NCI-H524 treated with DMSO at 0.1 percent for 48 hours (cell line): ENCODE data around the gene TOMM7.
A peak's percentile ranks its signal among the peaks of the same experiment; 100 is the strongest.

Source experiments
- DNase-seq: peaks from one replicate; lab custom pipeline; 2025; lab: John Stamatoyannopoulos, UW

Gene TOMM7

DNA sequence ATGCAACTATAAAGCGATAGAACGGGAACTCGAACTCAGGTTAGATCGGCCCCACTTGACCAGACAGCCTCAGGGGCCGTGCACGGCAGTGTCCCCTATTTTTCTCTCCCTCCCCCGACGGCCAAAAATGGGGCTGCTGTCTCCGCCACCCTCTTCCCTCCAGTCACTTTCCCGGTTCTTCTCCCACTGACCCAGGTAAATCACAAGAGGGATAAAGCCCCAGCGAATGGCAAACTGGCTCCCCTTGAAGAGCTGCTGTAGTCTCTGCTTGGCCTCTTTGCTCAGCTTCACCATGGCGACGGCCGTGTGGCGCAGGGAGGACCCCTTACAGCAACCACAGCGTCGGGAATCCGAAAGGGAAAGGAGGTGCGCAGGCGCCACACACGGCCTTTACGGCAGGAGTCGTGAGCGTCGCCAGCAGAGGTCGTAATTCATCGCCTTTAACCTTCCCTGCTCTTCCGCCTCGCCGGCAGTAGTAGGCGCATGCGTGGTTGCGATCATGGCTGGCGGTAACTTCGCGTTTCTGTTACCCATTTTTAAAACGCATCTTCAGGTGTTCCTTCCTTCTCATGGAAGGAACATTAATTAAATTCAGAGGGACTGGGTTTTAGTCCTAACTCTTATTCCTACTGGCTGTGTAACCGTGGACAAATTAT, at the start of gene TOMM7:
TOMM7 (minus strand) TSS at position 364 of the 656 bp plus-strand sequence; CDS start at position 294, 70 bp downstream.
- peak; percentile 87 for DNase-seq

DNA sequence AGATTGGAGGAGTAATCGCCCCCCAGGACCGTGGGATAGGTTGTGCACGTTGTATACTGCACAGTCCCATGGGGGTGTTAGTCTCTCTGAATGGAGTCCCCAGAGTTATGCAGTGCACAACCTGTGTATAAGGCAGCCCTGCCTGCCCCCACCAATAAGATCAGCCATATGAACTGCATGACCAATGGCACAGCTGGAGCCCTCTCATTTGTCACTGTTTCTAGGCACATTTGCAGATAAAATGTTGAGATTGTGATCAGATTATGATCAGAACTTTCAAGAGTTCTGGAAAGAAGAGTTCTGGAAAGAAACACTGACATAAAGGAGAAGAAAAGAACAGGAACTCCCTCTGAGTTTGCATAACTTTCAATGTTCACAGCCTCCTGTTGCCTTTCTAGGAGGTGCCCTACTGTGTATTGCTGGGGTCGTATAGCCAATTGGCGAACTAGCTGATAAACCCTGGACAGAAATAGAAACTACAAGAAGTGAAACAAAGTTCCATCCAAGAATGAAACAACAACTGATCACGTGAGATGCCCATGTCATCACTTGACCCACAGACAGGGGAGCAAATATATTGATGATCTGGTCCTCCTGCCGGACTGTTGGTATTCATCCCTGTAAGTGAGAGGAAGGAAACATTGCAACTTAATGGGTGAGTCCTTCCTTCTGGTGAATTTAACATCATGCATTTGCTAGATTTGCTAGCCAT, 49.6 kb upstream of the TOMM7 start:
- no peak for DNase-seq

DNA sequence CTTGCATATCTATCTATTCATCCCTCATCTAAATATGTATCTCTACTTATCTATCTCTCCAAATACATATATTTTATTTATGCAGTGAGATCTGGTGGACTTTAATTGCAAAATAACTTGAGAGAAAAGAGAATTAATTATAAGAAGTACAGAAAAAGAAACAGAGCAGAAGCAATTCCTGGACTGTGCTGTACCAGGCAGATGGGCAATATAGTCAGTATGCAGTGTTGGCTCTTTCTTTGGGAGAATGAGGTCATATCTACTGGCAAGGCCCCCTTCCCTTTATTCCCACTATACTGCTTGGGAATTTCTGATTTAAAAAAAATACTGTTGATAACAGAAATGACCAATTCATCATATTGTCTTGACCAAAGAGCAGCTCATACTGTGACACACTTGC, 49.0 kb upstream of the TOMM7 start:
- DNase-seq: no peak

DNA sequence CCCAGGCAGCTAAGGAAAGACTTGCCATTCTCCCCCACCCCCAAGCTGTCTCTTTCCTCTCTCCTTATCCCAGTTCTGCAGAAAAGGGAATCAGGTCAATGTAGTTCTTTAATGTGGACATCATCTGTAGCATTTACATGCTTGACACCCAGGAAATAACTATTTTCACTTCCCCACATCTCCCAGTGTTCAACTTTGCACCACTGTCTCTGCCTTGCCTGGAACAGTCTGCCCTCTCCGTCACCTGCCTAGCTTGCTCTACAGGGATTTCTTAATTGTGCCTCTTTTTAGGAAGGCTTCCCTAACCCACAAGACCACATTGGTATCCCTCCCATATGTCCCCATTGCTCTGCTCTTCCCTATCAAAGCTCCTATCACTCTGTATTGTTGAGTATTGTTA, 45.9 kb upstream of the TOMM7 start:
- no peak for DNase-seq

DNA sequence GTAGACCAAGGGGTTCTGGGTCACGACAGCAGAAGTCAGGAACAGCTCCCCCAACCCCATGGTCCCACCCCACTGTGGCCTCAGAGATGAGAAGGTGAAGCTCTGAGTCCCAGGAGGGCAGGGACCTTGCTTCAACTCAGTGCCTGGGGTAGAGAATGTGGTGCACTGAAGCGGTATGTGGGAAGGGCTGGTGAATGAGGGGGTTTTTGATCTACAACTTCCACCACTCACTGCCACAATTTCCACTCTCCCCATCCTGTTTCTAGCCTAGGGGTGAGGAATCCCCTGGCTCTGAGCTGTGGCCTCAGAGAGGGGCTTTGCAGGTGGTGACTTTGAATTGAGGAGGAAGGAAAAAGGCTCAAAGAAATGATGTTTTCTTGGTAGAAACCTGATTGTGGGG, 44.9 kb upstream of the TOMM7 start:
- DNase-seq: no peak

DNA sequence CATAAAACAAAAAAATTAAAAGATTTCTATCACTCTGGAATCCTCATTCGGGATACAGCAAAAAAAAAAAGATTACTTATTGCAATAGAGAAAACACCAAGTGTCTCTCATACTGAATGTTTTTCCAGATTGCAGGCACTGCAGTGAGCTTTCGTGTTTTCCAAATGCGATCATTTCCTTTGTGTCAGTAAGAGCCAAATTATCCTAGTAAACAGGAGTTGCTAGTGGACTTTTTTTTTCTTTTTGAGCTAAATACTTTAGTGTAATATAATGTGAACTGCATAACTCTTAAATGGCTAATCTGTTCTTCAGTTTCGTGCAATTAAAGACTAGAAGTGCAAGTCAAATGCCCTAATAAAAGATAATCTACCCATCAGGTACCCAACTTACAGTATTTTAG, 44.4 kb upstream of the TOMM7 start:
- no peak for DNase-seq

DNA sequence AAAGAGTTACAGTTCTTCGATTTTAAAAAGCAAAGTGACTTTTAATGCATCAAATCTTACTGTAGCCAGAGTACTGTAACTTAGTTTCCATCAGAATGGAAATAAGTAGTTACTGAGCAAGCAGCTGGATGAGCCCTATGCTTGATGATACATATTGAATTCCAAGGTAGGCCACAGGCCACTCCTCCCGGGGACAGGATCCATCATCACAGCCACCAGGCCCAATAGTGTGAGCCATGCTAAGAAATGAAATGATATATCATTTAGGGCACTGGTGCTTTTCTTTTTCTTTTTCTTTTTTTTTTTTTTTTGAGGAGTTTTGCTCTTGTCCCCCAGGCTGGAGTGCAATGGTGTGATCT, 42.9 kb upstream of the TOMM7 start:
- DNase-seq: no peak

DNA sequence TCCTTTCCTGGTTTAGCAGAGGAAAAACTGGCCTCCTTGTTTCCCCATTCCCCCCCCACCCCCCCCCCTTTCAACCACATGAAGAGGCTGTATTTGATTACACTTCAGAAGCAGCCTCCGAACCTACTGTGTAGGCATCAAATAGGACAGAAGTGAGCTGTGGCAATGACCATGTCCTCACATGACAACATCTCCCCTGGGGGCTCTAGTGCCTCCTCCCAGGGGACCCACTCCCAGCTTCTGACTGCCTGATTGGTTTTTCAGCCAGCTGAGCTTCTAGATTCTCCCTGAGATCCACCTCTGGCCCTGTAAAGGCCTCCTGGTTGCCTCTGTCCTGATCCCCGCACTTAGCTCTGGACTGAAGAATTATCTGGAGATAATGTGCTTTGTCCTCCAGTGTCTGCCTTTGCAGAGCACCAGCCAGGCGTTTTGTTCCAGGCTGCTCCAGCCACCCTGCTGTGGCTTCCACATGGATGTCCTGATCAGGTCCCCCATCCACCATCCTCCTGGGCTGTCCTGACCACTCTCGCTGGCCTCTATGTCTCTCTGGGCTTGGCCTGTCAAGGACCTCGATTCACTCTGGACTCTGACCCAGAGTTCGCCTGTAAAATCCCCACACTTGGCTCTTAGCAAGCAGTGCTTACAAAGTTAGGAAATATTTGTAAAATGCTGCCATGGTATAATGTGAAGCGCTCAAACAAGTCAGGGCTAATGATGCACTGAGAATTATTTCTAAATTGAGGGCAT, 42.4 kb upstream of the TOMM7 start:
- DNase-seq: no peak

DNA sequence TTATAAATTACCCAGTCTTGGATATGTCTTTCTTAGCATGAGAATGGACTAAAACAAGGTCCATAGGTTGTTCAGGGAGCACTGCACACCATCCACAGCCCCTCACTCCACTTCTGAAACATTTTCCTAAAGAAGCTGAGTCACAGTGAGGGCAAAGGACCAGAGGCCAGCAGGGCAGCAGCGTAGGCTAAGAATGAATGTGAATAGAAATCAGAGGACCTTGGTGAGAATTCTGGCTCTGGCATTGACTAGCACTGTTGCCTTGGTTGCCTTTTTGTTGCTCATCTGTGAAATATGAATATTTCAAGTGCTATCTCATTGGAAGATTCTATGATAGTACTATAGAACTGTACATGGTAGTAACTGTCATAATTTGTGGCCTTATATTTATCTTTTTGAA, 41.7 kb upstream of the TOMM7 start:
- DNase-seq: no peak

DNA sequence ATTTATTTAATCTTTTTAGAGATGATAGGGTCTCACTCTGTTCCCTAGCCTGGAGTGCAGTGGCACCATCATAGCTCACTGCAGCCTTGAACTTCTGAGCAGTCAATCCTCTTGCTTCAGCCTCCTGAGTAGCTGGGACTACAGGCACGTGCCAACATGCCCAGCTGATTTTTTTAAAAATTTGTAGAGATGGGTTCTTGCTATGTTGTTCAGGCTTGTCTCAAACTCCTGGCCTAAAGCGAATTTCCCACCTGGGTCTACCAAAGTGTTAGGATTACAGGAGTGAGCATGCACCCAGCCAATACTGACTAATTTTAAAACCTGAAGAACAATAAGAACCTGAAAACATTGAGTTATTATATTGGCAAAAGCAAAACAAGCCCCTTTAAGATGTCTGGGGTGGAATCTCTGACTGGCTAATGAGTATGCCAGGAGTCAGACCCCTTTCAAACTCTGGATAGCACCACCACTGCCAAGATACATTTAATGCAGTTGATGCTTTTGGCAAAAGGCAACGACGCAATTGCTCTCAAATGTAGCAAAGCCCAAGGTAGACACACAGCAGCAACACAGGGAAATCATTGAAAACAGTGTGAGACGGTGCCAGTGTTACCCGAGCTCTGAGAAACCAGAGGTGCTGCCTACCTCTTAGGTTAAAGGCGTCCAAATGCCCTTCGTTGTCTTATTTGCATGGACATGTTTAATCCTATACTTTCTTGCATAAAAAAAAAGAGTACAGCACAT, 40.7 kb upstream of the TOMM7 start:
- no peak for DNase-seq

DNA sequence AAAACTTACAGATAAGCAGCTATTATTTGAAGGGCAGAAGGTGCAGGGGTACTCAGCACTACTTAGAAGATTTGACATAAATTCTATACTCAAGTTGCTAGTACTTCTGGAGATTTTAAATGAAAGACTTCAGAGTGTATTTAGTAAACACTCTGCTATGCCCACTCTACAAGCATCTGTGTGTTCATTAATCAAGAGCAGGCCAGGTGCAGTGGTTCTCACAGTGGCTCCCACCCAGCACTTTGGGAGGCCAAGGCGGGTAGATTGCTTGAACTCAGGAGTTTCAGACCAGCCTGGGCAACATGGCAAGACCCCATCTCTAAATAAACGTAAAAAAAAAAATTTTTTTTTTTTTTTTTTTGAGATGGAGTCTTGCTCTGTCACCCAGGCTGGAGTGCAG, 38.9 kb upstream of the TOMM7 start:
- peak; percentile 86 for DNase-seq

DNA sequence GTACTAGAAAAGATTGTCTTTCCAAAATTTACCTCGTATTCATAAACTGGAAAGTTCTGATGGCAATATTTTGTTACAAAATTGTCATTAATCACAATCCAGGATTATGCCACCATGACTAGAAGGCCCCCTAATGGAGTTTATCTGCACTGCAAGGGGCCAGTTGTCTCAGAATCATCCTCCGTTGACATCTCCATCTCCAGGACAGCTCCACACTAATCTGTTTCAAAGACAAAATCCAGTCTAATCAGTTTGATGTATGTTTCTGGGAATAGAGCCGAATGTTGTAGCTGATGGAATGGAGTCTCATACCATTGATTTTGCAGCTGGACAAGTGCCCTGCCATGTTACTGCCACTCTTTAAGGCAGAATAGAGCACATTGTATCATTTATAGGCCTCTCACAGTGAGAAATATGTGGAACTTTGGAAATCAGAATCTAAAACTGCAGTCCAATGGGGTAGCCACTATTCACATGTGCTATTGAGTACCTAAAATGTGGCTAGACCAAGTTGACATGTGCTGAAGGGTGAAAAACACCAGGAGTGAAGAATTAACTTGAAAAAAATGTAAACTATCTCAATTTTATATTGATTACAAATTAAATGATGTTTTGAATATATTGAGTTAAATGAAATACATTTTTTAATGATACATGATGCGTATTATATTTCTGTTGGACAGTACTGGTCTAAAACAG, 38.3 kb upstream of the TOMM7 start:
- DNase-seq: no peak

DNA sequence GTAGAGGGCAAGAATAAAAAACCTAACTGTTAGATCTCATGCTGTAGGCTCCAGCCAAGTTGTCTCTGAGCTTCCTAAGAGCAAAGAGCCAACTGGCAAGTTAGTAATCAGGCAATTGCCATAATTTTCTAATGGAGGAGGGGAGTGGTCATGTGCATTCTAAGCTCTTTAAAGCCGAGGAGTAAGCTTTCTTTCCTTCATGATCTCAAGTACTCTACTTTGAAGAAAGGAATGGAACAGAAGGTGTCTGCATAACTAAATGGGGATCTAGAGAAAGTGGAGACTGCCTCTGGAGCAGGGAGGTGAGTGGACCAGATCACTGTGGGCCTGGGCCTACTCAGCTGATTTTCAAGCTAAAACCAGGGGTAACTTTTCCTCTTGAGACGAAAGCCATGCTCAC, 37.7 kb upstream of the TOMM7 start:
- DNase-seq: peak; percentile 26

DNA sequence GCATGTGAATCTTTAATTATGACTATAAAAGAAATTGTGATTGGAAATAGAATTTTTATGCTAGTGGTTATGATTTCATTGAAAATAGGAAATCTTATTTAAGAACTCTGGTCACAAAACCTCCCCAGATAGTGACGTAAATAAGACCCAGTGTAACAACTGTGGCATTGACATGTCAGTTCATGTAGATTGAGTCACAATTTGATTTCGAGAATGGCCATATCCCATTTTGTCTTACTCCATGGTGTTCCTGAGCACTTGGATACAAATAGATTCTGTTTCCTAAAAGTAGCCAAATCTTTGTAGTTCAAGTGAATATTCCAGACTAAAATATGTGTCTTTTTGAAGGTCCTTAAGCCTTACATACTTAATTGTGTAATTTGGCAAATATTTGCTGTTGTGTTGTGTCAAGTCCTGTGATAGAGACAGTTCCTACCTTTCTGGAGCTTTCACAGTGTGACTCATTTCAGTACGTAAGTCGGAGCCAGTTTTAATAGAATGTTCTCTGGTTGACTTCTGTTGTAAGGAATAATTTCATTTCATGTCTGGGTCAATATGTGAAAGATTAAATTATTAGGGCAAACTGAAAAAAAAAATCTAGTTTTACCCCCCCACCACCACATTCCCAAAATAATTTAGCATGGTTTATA, 37.1 kb upstream of the TOMM7 start:
- no peak for DNase-seq

DNA sequence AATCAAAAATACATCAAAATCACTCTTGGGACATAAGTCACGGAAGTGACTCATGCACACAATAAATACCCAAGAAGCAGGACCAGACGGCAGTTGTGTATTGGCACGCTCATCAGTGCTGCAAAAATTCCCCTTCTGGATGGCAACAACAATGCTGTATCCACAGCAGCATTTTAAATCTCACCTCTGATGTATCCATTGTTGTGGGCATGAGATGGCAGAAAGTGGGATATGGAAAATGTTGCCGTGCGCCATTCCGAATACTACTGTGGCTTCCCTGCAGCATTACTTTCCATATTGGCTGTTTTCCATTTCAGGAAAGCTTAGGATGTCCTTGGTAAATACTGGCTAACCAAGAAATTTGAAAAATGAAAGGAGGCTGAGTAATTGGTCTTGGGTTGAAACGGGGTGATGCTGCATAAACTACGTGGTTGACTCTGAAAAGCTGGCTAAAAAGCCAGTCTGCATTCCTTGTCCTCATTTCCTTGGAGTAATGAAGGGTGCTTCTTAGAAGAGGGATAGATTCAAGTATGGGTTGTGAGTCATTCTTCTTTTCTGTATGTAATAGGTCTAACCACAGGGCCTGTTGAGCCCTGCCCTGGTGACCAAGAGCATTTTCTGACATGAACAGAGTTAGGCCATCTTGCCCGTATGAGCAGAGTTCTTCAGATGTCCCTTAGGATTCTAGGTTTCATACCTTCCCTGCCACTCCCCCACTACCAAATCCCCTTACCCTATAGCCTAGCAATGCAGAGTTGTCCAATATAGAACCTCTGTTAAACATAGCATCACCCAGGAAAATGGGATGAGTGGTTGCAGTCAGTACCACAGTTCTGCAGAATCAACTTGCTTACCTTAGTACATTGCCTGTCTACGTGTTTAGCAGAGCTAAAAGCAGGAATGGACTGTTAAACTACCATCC, 36.3 kb upstream of the TOMM7 start:
- no peak for DNase-seq

DNA sequence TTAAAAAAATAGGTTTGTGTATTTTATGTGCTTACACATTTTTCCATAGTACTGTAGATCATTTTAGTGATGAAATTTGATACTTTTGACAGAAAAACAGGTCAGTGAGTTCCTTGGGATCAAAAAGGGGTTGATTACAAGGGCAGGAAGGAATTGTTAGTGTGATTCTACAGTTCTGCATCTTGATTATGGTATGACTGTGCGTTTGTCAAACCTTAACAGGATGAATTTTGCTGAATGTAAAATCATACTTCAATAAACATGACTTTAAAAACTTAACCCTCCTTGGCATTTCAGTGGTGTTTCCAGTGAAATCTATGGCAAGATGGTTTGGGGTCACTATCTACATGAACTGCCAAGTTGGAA, 35.6 kb upstream of the TOMM7 start:
- DNase-seq: no peak

DNA sequence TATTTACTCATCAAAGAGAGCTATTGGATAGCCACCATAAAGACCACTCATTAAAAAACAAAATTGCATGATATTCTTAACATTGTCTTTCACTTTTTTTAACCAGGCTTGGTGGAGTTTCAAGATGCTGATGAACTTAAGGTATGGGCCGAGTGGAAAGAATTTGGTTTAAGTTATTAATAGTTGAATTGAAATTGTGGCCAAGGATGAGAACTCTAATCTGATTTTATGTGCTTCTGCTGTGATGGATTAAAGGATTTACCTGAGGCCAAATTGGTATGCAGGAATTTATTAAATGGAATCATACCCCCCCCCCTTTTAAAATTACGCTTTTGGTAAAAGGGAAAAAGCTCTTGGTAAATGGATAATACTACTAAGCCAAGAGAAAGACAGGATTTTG, 33.8 kb upstream of the TOMM7 start:
- no peak for DNase-seq

DNA sequence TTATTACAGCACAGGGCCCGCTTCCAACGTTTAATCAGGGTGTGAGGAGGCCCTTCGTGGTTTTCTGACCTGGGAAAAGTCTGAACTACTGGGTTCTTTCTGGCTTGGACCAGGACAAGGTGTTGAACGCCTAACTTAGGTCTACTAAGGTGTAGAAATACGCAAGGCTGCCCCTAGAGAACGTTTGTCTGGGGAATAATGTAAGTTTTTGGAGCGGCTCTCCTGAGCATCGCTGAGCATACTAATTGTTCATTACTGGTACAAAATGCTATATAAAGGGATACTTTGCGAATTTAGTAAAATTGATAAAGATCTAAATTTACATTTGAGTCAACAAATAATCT, 32.4 kb upstream of the TOMM7 start:
- no peak for DNase-seq

DNA sequence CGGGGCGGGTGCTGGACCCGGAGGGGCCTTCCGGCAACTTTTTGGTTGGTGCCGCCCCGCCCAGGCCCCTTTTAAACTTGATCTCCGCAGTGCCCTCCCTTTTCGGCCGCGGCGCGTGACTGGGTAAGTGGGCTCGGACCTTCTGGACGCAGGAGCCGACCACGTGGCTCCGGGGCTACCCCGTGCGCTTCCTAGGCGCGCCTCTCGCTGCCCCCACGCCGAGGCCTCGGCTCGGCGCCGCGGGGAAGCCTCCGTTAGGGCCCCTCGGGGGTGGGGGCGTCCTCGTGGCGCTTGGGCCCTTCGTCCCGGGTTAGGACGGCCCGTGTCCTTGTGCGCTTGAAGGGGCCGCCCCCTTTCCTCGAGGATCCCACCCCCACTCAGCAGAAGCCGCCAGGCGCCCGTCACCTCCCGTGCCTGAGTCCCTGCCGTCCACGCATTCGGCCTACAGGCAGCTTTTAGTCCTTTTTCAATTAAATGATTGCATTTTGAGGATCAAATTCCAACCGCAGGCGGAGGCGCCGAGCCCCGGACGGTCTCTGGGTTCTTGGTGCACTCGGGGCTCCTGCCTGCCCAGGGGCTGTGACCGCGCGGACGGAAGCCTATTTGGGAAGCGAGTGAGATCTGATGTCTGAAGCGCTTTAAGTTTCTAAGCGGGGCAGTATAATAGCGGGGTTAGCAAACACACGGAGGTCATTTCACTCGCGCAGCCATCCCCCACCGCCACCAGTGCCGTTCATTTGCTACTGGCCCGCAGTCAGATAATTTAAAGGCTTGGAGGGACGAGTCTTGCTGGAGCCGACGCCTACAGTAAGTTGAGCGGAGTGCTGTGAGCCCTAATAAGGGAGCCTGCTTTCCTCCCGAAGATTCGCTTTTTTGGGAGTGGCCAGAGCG, 31.8 kb upstream of the TOMM7 start:
- DNase-seq: peak; percentile 36
